ENCODE measurements around the gene EIF3K.

The EIF3K gene

DNA sequence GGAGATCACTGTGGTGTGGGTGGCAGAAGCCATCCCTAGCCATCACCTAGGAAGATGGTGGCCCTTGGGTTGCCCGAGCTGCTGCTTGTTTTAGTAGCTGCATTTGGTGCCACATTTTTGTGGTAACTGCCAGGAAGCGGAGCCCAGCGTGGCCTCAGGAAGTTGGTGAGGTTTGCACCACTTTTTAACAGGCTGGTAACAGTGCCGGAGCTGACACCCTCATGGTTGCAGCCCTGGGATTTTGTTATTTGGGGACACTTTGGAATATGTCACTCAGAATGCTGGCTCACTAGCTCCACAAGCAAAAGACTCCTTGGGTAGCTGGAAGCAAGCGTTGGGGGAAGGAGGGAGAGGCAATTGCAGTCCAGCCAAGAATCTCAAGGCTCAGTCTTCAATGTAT is 50.6 kb downstream of the EIF3K start:
- no peak for ATAC-seq (ENCODE audit: low read depth)
- no peaks in the 10 kb centered on the region for H3K9me3 ChIP-seq (ENCODE audit: severe bottlenecking)
- H3K4me1 ChIP-seq (ENCODE audit: insufficient read depth, poor library complexity, severe bottlenecking) = peaks cover 65% of the 10 kb centered on the region
- DNase-seq (ENCODE audit: low spot score) = no peak
- H3K4me3 ChIP-seq (ENCODE audit: severe bottlenecking) = no peak overlapping the region
- peaks cover 82% of the 10 kb centered on the region for H3K36me3 ChIP-seq (ENCODE audit: low read depth)
- H3K27me3 ChIP-seq (ENCODE audit: insufficient read depth, poor library complexity, severe bottlenecking) = no peaks in the 10 kb centered on the region
- peak overlapping the region; percentile 100 for H3K27ac ChIP-seq (ENCODE audit: poor library complexity, severe bottlenecking)
- TF ChIP-seq, protein P1, sequence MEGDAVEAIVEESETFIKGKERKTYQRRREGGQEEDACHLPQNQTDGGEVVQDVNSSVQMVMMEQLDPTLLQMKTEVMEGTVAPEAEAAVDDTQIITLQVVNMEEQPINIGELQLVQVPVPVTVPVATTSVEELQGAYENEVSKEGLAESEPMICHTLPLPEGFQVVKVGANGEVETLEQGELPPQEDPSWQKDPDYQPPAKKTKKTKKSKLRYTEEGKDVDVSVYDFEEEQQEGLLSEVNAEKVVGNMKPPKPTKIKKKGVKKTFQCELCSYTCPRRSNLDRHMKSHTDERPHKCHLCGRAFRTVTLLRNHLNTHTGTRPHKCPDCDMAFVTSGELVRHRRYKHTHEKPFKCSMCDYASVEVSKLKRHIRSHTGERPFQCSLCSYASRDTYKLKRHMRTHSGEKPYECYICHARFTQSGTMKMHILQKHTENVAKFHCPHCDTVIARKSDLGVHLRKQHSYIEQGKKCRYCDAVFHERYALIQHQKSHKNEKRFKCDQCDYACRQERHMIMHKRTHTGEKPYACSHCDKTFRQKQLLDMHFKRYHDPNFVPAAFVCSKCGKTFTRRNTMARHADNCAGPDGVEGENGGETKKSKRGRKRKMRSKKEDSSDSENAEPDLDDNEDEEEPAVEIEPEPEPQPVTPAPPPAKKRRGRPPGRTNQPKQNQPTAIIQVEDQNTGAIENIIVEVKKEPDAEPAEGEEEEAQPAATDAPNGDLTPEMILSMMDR (IDR thresholded peaks at IDR 0.05; ENCODE audit: poor library complexity, severe bottlenecking) = no peak

- Histone ChIP-seq H3K27me3 (ENCODE audit: insufficient read depth, poor library complexity, severe bottlenecking) (no peaks in the 10 kb centered on the region), H3K36me3 (ENCODE audit: low read depth) (peaks cover 86% of the 10 kb centered on the region), H3K27ac (ENCODE audit: poor library complexity, severe bottlenecking) (peak overlapping the region; percentile 100), H3K4me3 (ENCODE audit: severe bottlenecking) (no peak overlapping the region), H3K9me3 (ENCODE audit: severe bottlenecking) (no peaks in the 10 kb centered on the region), H3K4me1 (ENCODE audit: insufficient read depth, poor library complexity, severe bottlenecking) (peaks cover 65% of the 10 kb centered on the region)
- DNase-seq (ENCODE audit: low spot score) = no peak
- TF ChIP-seq, protein P1 (IDR thresholded peaks at IDR 0.05; ENCODE audit: poor library complexity, severe bottlenecking) = no peak
- ATAC-seq (ENCODE audit: low read depth) = no peak
Observed at GRCh38 chr19:38670921-38671398, 52.0 kb downstream of the EIF3K start.

DNA sequence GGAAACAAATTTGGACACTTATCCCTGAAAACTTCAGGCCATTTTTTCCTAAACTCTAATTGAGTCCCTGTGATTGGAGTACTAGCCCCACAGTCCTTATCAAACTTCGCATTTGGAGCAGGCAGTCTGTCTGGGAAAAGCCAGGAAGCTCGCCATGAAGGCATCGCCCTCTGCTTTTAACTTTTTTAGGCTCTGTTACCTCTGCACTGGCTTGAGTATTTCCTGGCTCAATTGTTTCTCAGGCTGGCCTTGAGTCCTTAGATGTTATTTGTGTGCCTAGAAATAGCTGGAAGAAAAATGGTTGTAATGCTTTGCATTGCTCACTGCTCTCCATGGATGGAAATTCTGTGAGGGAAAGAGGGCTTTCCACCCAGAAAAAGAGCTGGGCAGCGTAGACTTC is 52.7 kb downstream of the EIF3K start:
- DNase-seq (ENCODE audit: low spot score) = no peak
- no peak overlapping the region for H3K4me3 ChIP-seq (ENCODE audit: severe bottlenecking)
- peaks cover 65% of the 10 kb centered on the region for H3K4me1 ChIP-seq (ENCODE audit: insufficient read depth, poor library complexity, severe bottlenecking)
- H3K36me3 ChIP-seq (ENCODE audit: low read depth) = peaks cover 85% of the 10 kb centered on the region
- peak overlapping the region; percentile 100 for H3K27ac ChIP-seq (ENCODE audit: poor library complexity, severe bottlenecking)
- H3K9me3 ChIP-seq (ENCODE audit: severe bottlenecking) = no peaks in the 10 kb centered on the region
- H3K27me3 ChIP-seq (ENCODE audit: insufficient read depth, poor library complexity, severe bottlenecking) = no peaks in the 10 kb centered on the region
- TF ChIP-seq, protein P1 (IDR thresholded peaks at IDR 0.05; ENCODE audit: poor library complexity, severe bottlenecking) = no peak
- no peak for ATAC-seq (ENCODE audit: low read depth)

DNA sequence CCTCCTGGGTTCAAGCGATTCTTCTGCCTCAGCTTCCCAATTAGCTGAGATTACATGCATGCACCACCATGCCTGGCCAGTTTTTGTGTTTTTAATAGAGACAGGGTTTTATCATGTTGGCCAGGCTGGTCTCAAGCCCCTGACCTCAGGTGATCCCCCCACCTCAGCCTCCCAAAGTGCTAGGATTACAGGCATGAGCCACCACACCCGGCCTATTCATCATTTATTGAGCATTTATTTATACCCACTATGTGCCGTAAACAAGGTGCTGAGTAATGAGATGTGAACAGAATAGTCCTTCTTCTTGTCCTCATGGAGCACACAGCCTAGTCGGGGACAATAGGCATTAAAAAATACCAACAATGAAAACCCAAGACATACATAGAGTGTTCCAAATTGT is 54.0 kb downstream of the EIF3K start:
- no peak for DNase-seq (ENCODE audit: low spot score)
- no peak for ATAC-seq (ENCODE audit: low read depth)
- TF ChIP-seq, protein P1 (IDR thresholded peaks at IDR 0.05; ENCODE audit: poor library complexity, severe bottlenecking) = no peak
- no peak overlapping the region for H3K27ac ChIP-seq (ENCODE audit: poor library complexity, severe bottlenecking)
- H3K4me1 ChIP-seq (ENCODE audit: insufficient read depth, poor library complexity, severe bottlenecking) = peaks cover 58% of the 10 kb centered on the region
- H3K27me3 ChIP-seq (ENCODE audit: insufficient read depth, poor library complexity, severe bottlenecking) = no peaks in the 10 kb centered on the region
- H3K4me3 ChIP-seq (ENCODE audit: severe bottlenecking) = no peak overlapping the region
- no peaks in the 10 kb centered on the region for H3K9me3 ChIP-seq (ENCODE audit: severe bottlenecking)
- peaks cover 85% of the 10 kb centered on the region for H3K36me3 ChIP-seq (ENCODE audit: low read depth)

DNA sequence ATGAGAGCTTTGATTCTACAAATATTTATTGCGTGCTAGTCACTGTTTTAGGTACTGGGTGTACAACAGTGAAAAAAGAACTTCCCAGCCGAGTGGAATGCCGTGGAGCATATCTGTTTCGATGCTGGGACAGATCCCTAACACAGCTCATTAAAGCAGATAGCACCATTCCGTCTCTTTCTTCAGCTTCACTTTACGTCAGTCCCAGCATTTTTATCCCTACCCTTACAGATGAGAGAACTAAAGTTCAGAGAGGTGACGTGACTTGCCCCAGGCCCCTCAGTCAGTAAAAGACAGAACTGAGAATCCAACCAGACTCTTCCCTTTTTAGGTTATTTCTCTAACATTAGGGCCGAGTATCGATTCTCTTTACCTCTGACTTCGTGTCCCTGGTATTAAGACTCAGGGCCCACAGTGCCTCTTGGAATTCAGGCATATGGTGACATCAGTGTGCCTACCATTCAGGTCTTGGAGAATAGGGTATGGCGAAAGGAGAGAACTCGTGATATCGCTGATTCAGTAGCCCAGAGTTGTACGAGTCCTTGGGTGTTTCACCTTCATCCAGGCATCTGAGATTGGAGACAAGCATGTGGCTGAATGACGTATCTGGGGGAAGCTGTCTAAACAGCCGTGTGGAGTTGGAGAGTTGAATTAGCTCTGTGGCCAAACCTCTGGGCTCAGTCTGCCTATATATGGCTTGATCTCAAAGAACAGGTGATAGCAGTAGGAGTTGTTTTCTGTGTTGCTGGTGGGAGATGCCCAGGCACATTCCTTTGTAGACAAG is 55.6 kb downstream of the EIF3K start:
- ATAC-seq (ENCODE audit: low read depth) (peak; percentile 45), DNase-seq (ENCODE audit: low spot score) (no peak)
- peaks cover 61% of the 10 kb centered on the region for H3K4me1 ChIP-seq (ENCODE audit: insufficient read depth, poor library complexity, severe bottlenecking)
- H3K9me3 ChIP-seq (ENCODE audit: severe bottlenecking) = no peaks in the 10 kb centered on the region
- TF ChIP-seq, protein P1 (IDR thresholded peaks at IDR 0.05; ENCODE audit: poor library complexity, severe bottlenecking) = no peak
- peak overlapping the region; percentile 99 for H3K27ac ChIP-seq (ENCODE audit: poor library complexity, severe bottlenecking)
- H3K4me3 ChIP-seq (ENCODE audit: severe bottlenecking) = no peak overlapping the region
- no peaks in the 10 kb centered on the region for H3K27me3 ChIP-seq (ENCODE audit: insufficient read depth, poor library complexity, severe bottlenecking)
- H3K36me3 ChIP-seq (ENCODE audit: low read depth) = peaks cover 82% of the 10 kb centered on the region

Data from RWPE2 (cell line).